GM12864 (cell line): Measurements from ENCODE around the gene MLLT1.

Source experiments
- DNase-seq: peaks from one replicate; pipeline ENCODE4 v3.0.0-alpha.2; 2011; ENCODE audit warnings: low read depth
- H3K4me3 ChIP-seq: 2 replicates; pipeline ENCODE4 v1.5.1; 2011; ENCODE audit warnings: mild to moderate bottlenecking, low read depth, low read length, control low read depth
- CTCF ChIP-seq: IDR thresholded peaks from 2 replicates; pipeline ENCODE4 v1.5.1; 2011; ENCODE audit warnings: low read depth, mild to moderate bottlenecking, moderate library complexity, low read length, control low read depth, inconsistent platforms; ENCODE audit errors: missing control alignments

Gene MLLT1

GRCh38 chr19:6221878-6222746, 57.7 kb downstream of the MLLT1 start:
- no peak for TF ChIP-seq CTCF
- H3K4me3 ChIP-seq = no peak overlapping the region
- no peak for DNase-seq

GRCh38 chr19:6221220-6221877, 58.4 kb downstream of the MLLT1 start:
- TF ChIP-seq CTCF = no peak
- no peak for DNase-seq
- H3K4me3 ChIP-seq = no peak overlapping the region

GRCh38 chr19:6220385-6221191, 59.2 kb downstream of the MLLT1 start:
- TF ChIP-seq CTCF = no peak
- DNase-seq = no peak
- H3K4me3 ChIP-seq = no peak overlapping the region

GRCh38 chr19:6219586-6220290, 60.0 kb downstream of the MLLT1 start:
- H3K4me3 ChIP-seq = no peak overlapping the region
- no peak for TF ChIP-seq CTCF

GRCh38 chr19:6219147-6219525, 60.6 kb downstream of the MLLT1 start:
- no peak overlapping the region for H3K4me3 ChIP-seq
- TF ChIP-seq CTCF = no peak
- DNase-seq = no peak

More at GRCh38 chr19:6219586-6220290, 60.0 kb downstream of the MLLT1 start:
- DNase-seq = no peak

GRCh38 chr19:6218491-6219146, 61.2 kb downstream of the MLLT1 start:
- peak; percentile 94 for TF ChIP-seq CTCF
- H3K4me3 ChIP-seq = no peak overlapping the region
- DNase-seq = peak; percentile 48
